ENCODE measurements around the gene BCL2L14. TPM values are rescaled to one million over a fixed set of nuclear protein-coding genes. Genes with fewer than 3 reads are reported as not detected.

The BCL2L14 gene
- total RNA-seq, result 1 to 10 TPM; 3.1 to 5.7 TPM

GRCh38 chr12:12070674-12071656 is at the start of gene BCL2L14:
TSS of gene BCL2L14 (plus strand) at chr12:12070939. CDS start at chr12:12079306, 8,367 bp downstream.
- POLR2A ChIA-PET, result interaction anchor here (0.6 to 1.6 kb wide), 5 partner anchors 34 to 421 kb away, joined by 3 to 6 read pairs (median 3); no protein-coding TSS in a partner anchor
- ATAC-seq, result peak; percentile 82
- no peaks in the 10 kb centered on the region for H3K36me3 Mint-ChIP-seq (ENCODE audit: low read depth)
- peak within 1 kb of the TSS; percentile 84 for H3K4me3 Mint-ChIP-seq
- DNase-seq, result peak; percentile 35
- H3K9me3 Mint-ChIP-seq (ENCODE audit: insufficient read depth), result no peaks in the 10 kb centered on the region
- CTCF ChIA-PET, result interaction anchor here (0.7 to 1.8 kb wide), 11 partner anchors 11 to 526 kb away, joined by 3 to 16 read pairs (median 5); no protein-coding TSS in a partner anchor
- H3K27ac Mint-ChIP-seq, result peak within 1 kb of the TSS; percentile 94
- peaks cover 2% of the 10 kb centered on the region for H3K27me3 Mint-ChIP-seq (ENCODE audit: low read depth)
- H3K4me1 Mint-ChIP-seq (ENCODE audit: low read depth), result peaks cover 24% of the 10 kb centered on the region

- Mint-ChIP-seq H3K36me3 (ENCODE audit: low read depth) (peaks cover 3% of the 10 kb centered on the region), H3K9me3 (ENCODE audit: insufficient read depth) (peaks cover 5% of the 10 kb centered on the region), H3K4me3 (no peak overlapping the region), H3K27me3 (ENCODE audit: low read depth) (peaks cover 8% of the 10 kb centered on the region), H3K4me1 (ENCODE audit: low read depth) (peaks cover 7% of the 10 kb centered on the region), H3K27ac (no peak overlapping the region)
- POLR2A ChIA-PET, result interaction anchor here (0.8 kb wide), 1 partner anchor 8 kb away, joined by 3 read pairs; no protein-coding TSS in a partner anchor
- DNase-seq (no peak), ATAC-seq (no peak)
- CTCF ChIA-PET, result interaction anchor here (0.5 to 3.3 kb wide), 3 partner anchors 11 to 23 kb away, joined by 3 to 15 read pairs (median 9); no protein-coding TSS in a partner anchor
Measured at GRCh38 chr12:12022306-12022936, 48.3 kb upstream of the BCL2L14 start.

- DNase-seq (no peak), ATAC-seq (no peak)
- Mint-ChIP-seq H3K36me3 (ENCODE audit: low read depth) (peaks cover 3% of the 10 kb centered on the region), H3K4me3 (no peak overlapping the region), H3K4me1 (ENCODE audit: low read depth) (peaks cover 7% of the 10 kb centered on the region), H3K27me3 (ENCODE audit: low read depth) (peaks cover 8% of the 10 kb centered on the region), H3K27ac (no peak overlapping the region), H3K9me3 (ENCODE audit: insufficient read depth) (peaks cover 5% of the 10 kb centered on the region)
- ChIA-PET POLR2A (no interaction called here), CTCF (interaction anchor here (3.3 kb wide), 1 partner anchor 9 kb away, joined by 15 read pairs; no protein-coding TSS in a partner anchor)
Measured at GRCh38 chr12:12023456-12023855, 47.3 kb upstream of the BCL2L14 start.

GRCh38 chr12:12024911-12025682 is 45.6 kb upstream of the BCL2L14 start:
- POLR2A ChIA-PET, result interaction anchor here (0.7 to 0.9 kb wide), 3 partner anchors 12 to 376 kb away, joined by 3 to 4 read pairs (median 3); partner anchors contain the start of gene ETV6
- Mint-ChIP-seq H3K27ac (no peak overlapping the region), H3K9me3 (ENCODE audit: insufficient read depth) (peaks cover 5% of the 10 kb centered on the region), H3K36me3 (ENCODE audit: low read depth) (peaks cover 3% of the 10 kb centered on the region), H3K4me1 (ENCODE audit: low read depth) (peaks cover 9% of the 10 kb centered on the region), H3K27me3 (ENCODE audit: low read depth) (peaks cover 8% of the 10 kb centered on the region), H3K4me3 (no peak overlapping the region)
- DNase-seq (no peak), ATAC-seq (peak; percentile 19)
- CTCF ChIA-PET, result interaction anchor here (1.0 to 1.9 kb wide), 3 partner anchors 9 to 376 kb away, joined by 3 to 9 read pairs (median 3); partner anchors contain the start of gene ETV6

GRCh38 chr12:12025799-12026386 is 44.8 kb upstream of the BCL2L14 start:
- DNase-seq, result no peak
- no peak for ATAC-seq
- Mint-ChIP-seq H3K9me3 (ENCODE audit: insufficient read depth) (peaks cover 5% of the 10 kb centered on the region), H3K27ac (no peak overlapping the region), H3K36me3 (ENCODE audit: low read depth) (peaks cover 3% of the 10 kb centered on the region), H3K4me1 (ENCODE audit: low read depth) (peaks cover 9% of the 10 kb centered on the region), H3K27me3 (ENCODE audit: low read depth) (peaks cover 8% of the 10 kb centered on the region), H3K4me3 (no peak overlapping the region)
- POLR2A ChIA-PET, result interaction anchor here (0.7 to 0.9 kb wide), 3 partner anchors 13 to 376 kb away, joined by 3 to 4 read pairs (median 3); partner anchors contain the start of gene ETV6
- CTCF ChIA-PET, result interaction anchor here (1.0 to 1.9 kb wide), 3 partner anchors 8 to 376 kb away, joined by 3 to 9 read pairs (median 3); partner anchors contain the start of gene ETV6

GRCh38 chr12:12028668-12029402 is 41.9 kb upstream of the BCL2L14 start:
- Mint-ChIP-seq H3K4me1 (ENCODE audit: low read depth) (peaks cover 28% of the 10 kb centered on the region), H3K4me3 (no peak overlapping the region), H3K36me3 (ENCODE audit: low read depth) (peaks cover 3% of the 10 kb centered on the region), H3K9me3 (ENCODE audit: insufficient read depth) (peaks cover 5% of the 10 kb centered on the region), H3K27ac (peak overlapping the region; percentile 42), H3K27me3 (ENCODE audit: low read depth) (peaks cover 2% of the 10 kb centered on the region)
- ATAC-seq (no peak), DNase-seq (no peak)
- CTCF ChIA-PET, result interaction anchor here (0.7 to 1.6 kb wide), 2 partner anchors 138 to 446 kb away, joined by 3 read pairs; no protein-coding TSS in a partner anchor
- POLR2A ChIA-PET, result no interaction called here

- Mint-ChIP-seq H3K4me3 (no peak overlapping the region), H3K4me1 (ENCODE audit: low read depth) (peaks cover 26% of the 10 kb centered on the region)
- ATAC-seq, result no peak
Measured at GRCh38 chr12:12029653-12030052, 41.1 kb upstream of the BCL2L14 start.

GRCh38 chr12:12032260-12032791 is 38.4 kb upstream of the BCL2L14 start:
- CTCF ChIA-PET, result interaction anchor here (0.6 to 4.1 kb wide), 69 partner anchors 10 to 1261 kb away, joined by 3 to 142 read pairs (median 6); partner anchors contain the start of genes BCL2L14 and ETV6
- Mint-ChIP-seq H3K9me3 (ENCODE audit: insufficient read depth) (no peaks in the 10 kb centered on the region), H3K27ac (peak overlapping the region; percentile 71), H3K27me3 (ENCODE audit: low read depth) (peaks cover 3% of the 10 kb centered on the region), H3K4me3 (peak overlapping the region; percentile 72), H3K4me1 (ENCODE audit: low read depth) (peaks cover 21% of the 10 kb centered on the region), H3K36me3 (ENCODE audit: low read depth) (no peaks in the 10 kb centered on the region)
- ATAC-seq (peak; percentile 22), DNase-seq (no peak)
- POLR2A ChIA-PET, result interaction anchor here (1.4 kb wide), 1 partner anchor 382 kb away, joined by 5 read pairs; the partner anchor contains the start of gene ETV6

More at GRCh38 chr12:12029653-12030052, 41.1 kb upstream of the BCL2L14 start:
- H3K27me3 Mint-ChIP-seq (ENCODE audit: low read depth), result peaks cover 5% of the 10 kb centered on the region
- DNase-seq, result no peak
- H3K36me3 Mint-ChIP-seq (ENCODE audit: low read depth), result peaks cover 3% of the 10 kb centered on the region
- peak overlapping the region; percentile 16 for H3K27ac Mint-ChIP-seq
- peaks cover 5% of the 10 kb centered on the region for H3K9me3 Mint-ChIP-seq (ENCODE audit: insufficient read depth)
- POLR2A ChIA-PET, result no interaction called here
- CTCF ChIA-PET, result interaction anchor here (1.6 kb wide), 1 partner anchor 446 kb away, joined by 3 read pairs; no protein-coding TSS in a partner anchor

GRCh38 chr12:12032851-12033797 is 37.6 kb upstream of the BCL2L14 start:
- Mint-ChIP-seq H3K9me3 (ENCODE audit: insufficient read depth) (no peaks in the 10 kb centered on the region), H3K27ac (peak overlapping the region; percentile 71), H3K4me1 (ENCODE audit: low read depth) (peaks cover 21% of the 10 kb centered on the region), H3K36me3 (ENCODE audit: low read depth) (no peaks in the 10 kb centered on the region), H3K27me3 (ENCODE audit: low read depth) (peaks cover 3% of the 10 kb centered on the region), H3K4me3 (peak overlapping the region; percentile 72)
- POLR2A ChIA-PET, result interaction anchor here (0.7 to 1.4 kb wide), 3 partner anchors 23 to 451 kb away, joined by 3 to 5 read pairs (median 3); partner anchors contain the start of gene ETV6
- DNase-seq (peak; percentile 75), ATAC-seq (peak; percentile 91)
- CTCF ChIA-PET, result interaction anchor here (0.6 to 4.1 kb wide), 98 partner anchors 10 to 1262 kb away, joined by 3 to 142 read pairs (median 4); partner anchors contain the start of genes BCL2L14 and ETV6

Measured in activated CD8-positive, alpha-beta T cell treated with anti-CD3 and anti-CD28 coated beads, Interleukin-2, amount 10 ng/mL, durations not matched to agents 7 days and 5 days (primary cell).